Left cardiac atrium (tissue), 4 donors: ENCODE measurements around the gene UGGT1. TPM values are rescaled to one million over a fixed set of nuclear protein-coding genes. Genes with fewer than 3 reads are reported as not detected.
"Not testable (repeated sequence)": the region's sequence is repeated elsewhere in the genome, so short reads cannot be mapped to it uniquely, and the experiment has no call there.

Experiments
- ATAC-seq, 2 donors: fragments of 200-7000 bp; cut with Tn5 transposase; one replicate each; pipeline ENCODE4 v1.9.1; 2020; ENCODE audit warnings: mild to moderate bottlenecking in 2 of 2, moderate library complexity in 2 of 2
- DNase-seq: peaks from one replicate; pipeline ENCODE4 v3.0.0-alpha.2; 2020
- intact Hi-C, 2 donors: fragments of 100-400 bp; cut with DNase I; formaldehyde crosslinking; loops; one replicate each; pipeline versions ENCODE4 v1.14.1 to v1.15.1; 2022 to 2023
- total RNA-seq, 2 donors: library from RNA; stranded (reverse); fragmentation: NEBNext Ultra II Directional; extraction: Animal tissue kit (Norgen Biotek cat#: 25700); gene quantifications; one replicate each; pipeline ENCODE4 v1.2.1, GENCODE V29; 2021
- donor health status: DM: no; HTN: yes; CAD: no.
- donor health status: DM: no; HTN: yes; CAD: no; lungs with severe emphysema.
- donor health status: DM: yes; HTN: yes; CAD: no.
- donor health status: Dilated cardiomyopathy.

UGGT1 gene
- total RNA-seq, 2 donors from 2014 or later: 30.6 to 31.3 TPM

- peak; percentile 58 to 81 for ATAC-seq
- intact Hi-C loops: no loop called here
- DNase-seq: peak; percentile 35
Observed at GRCh38 chr2:128198656-128199055, 107.7 kb downstream of the UGGT1 start.

GRCh38 chr2:128199141-128199540 is 108.1 kb downstream of the UGGT1 start:
- intact Hi-C loops: no loop called here
- DNase-seq (no peak), ATAC-seq (no peak)

GRCh38 chr2:128202791-128203190 is 111.8 kb downstream of the UGGT1 start:
- ATAC-seq: peak; percentile 27 to 66
- intact Hi-C loops: no loop called here

GRCh38 chr2:128206245-128206644 is 115.2 kb downstream of the UGGT1 start:
- DNase-seq (no peak), ATAC-seq (no peak)
- intact Hi-C loops: no loop called here

More at GRCh38 chr2:128202791-128203190, 111.8 kb downstream of the UGGT1 start:
- DNase-seq: no peak

- ATAC-seq (no peak), DNase-seq (no peak)
- intact Hi-C loops: no loop called here
Observed at GRCh38 chr2:128208023-128208422, 117.0 kb downstream of the UGGT1 start.

GRCh38 chr2:128208631-128209324 is 117.8 kb downstream of the UGGT1 start:
- intact Hi-C loops, ATAC-seq: not testable (repeated sequence)

GRCh38 chr2:128214251-128214650 is 123.3 kb downstream of the UGGT1 start:
- ATAC-seq: no peak
- DNase-seq: no peak
- intact Hi-C loops: no loop called here

More at GRCh38 chr2:128208631-128209324, 117.8 kb downstream of the UGGT1 start:
- not testable (repeated sequence) for DNase-seq

GRCh38 chr2:128214866-128215460 is 124.0 kb downstream of the UGGT1 start:
- intact Hi-C loops: no loop called here
- ATAC-seq: no peak
- no peak for DNase-seq

- intact Hi-C loops: no loop called here
- DNase-seq: no peak
- no peak for ATAC-seq
Observed at GRCh38 chr2:128215897-128216642, 125.1 kb downstream of the UGGT1 start.

- intact Hi-C loops: no loop called here
- ATAC-seq (no peak), DNase-seq (no peak)
Observed at GRCh38 chr2:128217671-128218070, 126.7 kb downstream of the UGGT1 start.

- intact Hi-C loops: no loop called here
- ATAC-seq: no peak
- DNase-seq: no peak
Observed at GRCh38 chr2:128219891-128220290, 128.9 kb downstream of the UGGT1 start.

- intact Hi-C loops: no loop called here
- ATAC-seq: no peak
Observed at GRCh38 chr2:128227862-128228261, 136.9 kb downstream of the UGGT1 start.

GRCh38 chr2:128228894-128229293 is 137.9 kb downstream of the UGGT1 start:
- no peak for ATAC-seq
- intact Hi-C loops: no loop called here
- no peak for DNase-seq

More at GRCh38 chr2:128227862-128228261, 136.9 kb downstream of the UGGT1 start:
- DNase-seq: no peak

- DNase-seq (peak; percentile 91), ATAC-seq (peak; percentile 98)
- intact Hi-C loops: loop anchor here in 1 of 2 donors (5.0 to 10.0 kb wide), 2 partner anchors 51 to 168 kb away; no protein-coding TSS in a partner anchor
Observed at GRCh38 chr2:128232965-128233789, 142.2 kb downstream of the UGGT1 start.

GRCh38 chr2:128233790-128234395 is 142.9 kb downstream of the UGGT1 start:
- intact Hi-C loops: loop anchor here in 1 of 2 donors (5.0 to 10.0 kb wide), 2 partner anchors 52 to 169 kb away; no protein-coding TSS in a partner anchor
- no peak for ATAC-seq
- no peak for DNase-seq

- no peak for DNase-seq
- ATAC-seq: no peak
- intact Hi-C loops: loop anchor here in 1 of 2 donors (5.0 to 10.0 kb wide), 2 partner anchors 52 to 170 kb away; no protein-coding TSS in a partner anchor
Observed at GRCh38 chr2:128234613-128235012, 143.6 kb downstream of the UGGT1 start.

GRCh38 chr2:128235581-128235980 is 144.6 kb downstream of the UGGT1 start:
- DNase-seq: no peak
- intact Hi-C loops: loop anchor here in 1 of 2 donors (10.0 kb wide), 1 partner anchor 171 kb away; no protein-coding TSS in a partner anchor
- no peak for ATAC-seq

GRCh38 chr2:128236491-128237035 is 145.6 kb downstream of the UGGT1 start:
- ATAC-seq (no peak), DNase-seq (no peak)
- intact Hi-C loops: loop anchor here in 1 of 2 donors (10.0 kb wide), 1 partner anchor 172 kb away; no protein-coding TSS in a partner anchor
